Left lung (tissue), 10 donors: ENCODE results near the gene TMCC3. TPM values are rescaled to one million over a fixed set of nuclear protein-coding genes. Genes with fewer than 3 reads are reported as not detected.

ENCODE experiments used
- ATAC-seq: fragments of 200-7000 bp; cut with Tn5 transposase; one replicate; pipeline ENCODE4 v1.9.1; 2020; ENCODE audit warnings: moderate library complexity
- DNase-seq, 4 donors: peaks; one replicate each; pipeline ENCODE4 v3.0.0-alpha.2; 2013 to 2020
- H3K27ac ChIP-seq, 2 donors: fragments of 200-600 bp; sonication (generic) in 1 of 2; one replicate each; pipeline versions ENCODE4 v1.5.0 to v1.8.0; 2020 to 2021
- H3K27me3 ChIP-seq, 2 donors: fragments of 200-600 bp; sonication (generic) in 1 of 2; one replicate each; pipeline versions ENCODE4 v1.5.0 to v1.8.0; 2020 to 2021
- H3K36me3 ChIP-seq, 2 donors: fragments of 200-600 bp; sonication (generic) in 1 of 2; one replicate each; pipeline versions ENCODE4 v1.5.0 to v1.8.0; 2020 to 2021
- H3K4me1 ChIP-seq, 2 donors: fragments of 200-600 bp; one replicate each; pipeline ENCODE4 v1.8.0; 2021
- H3K4me3 ChIP-seq, 2 donors: fragments of 200-600 bp; sonication (generic) in 1 of 2; one replicate each; pipeline versions ENCODE4 v1.5.0 to v1.8.0; 2020 to 2021; ENCODE audit warnings: mild to moderate bottlenecking in 1 of 2
- H3K9me3 ChIP-seq, 2 donors: fragments of 200-600 bp; sonication (generic) in 1 of 2; one replicate each; pipeline versions ENCODE4 v1.5.0 to v1.8.0; 2020 to 2021
- CTCF ChIP-seq, 2 donors: fragments of 200-600 bp; sonication (generic) in 1 of 2; IDR thresholded peaks; one replicate each; pipeline versions ENCODE4 v1.5.0 to v1.8.0; 2021; ENCODE audit warnings: antibody characterized with exemption in 2 of 2
- intact Hi-C, 2 donors: fragments of 100-400 bp; cut with DNase I; formaldehyde crosslinking; loops; one replicate each; pipeline versions ENCODE4 v1.11.2 to v1.14.2; 2022
- microRNA-seq, 2 donors: library from miRNA; unstranded; fragments of <30 nt; microRNA quantifications; one replicate each; pipeline ENCODE4, GENCODE V29; 2019
- polyA plus RNA-seq, 6 donors: library from polyadenylated mRNA; unstranded; fragments of 120-200 nt; gene quantifications; one replicate each; pipeline ENCODE4 v1.2.1, GENCODE V29; 2013; ENCODE audit not compliant: insufficient read length in 6 of 6
- total RNA-seq, 2 donors: library from RNA; stranded (reverse); fragmentation: NEBNext Ultra II Directional; extraction: Animal tissue kit (Norgen Biotek cat#: 25700); gene quantifications; one replicate each; pipeline ENCODE4 v1.2.1, GENCODE V29; 2021
- donor health status: DM: no; HTN: yes; CAD: no.
- donor health status: DM: no; HTN: no; CAD: no.

TMCC3 gene
- total and polyA plus RNA-seq, 8 donors: 3.7 to 11.4 (median 6.8) TPM

- no peaks in the 10 kb centered on the region for H3K4me1 ChIP-seq
- DNase-seq (no peak), ATAC-seq (no peak)
- no peak overlapping the region for H3K4me3 ChIP-seq
- no peak overlapping the region for H3K27ac ChIP-seq
- H3K9me3 ChIP-seq: no peaks in the 10 kb centered on the region
- TF ChIP-seq CTCF (IDR thresholded peaks at IDR 0.05): no peak
- intact Hi-C loops: no loop called here
- no peaks in the 10 kb centered on the region for H3K36me3 ChIP-seq
- H3K27me3 ChIP-seq: no peaks in the 10 kb centered on the region
Observed at GRCh38 chr12:94525951-94526350, 124.4 kb downstream of the TMCC3 start.

Small RNA genes within 50 kb of the gene (microRNA-seq; reads per million reads assigned to microRNA genes)
- 0 reads per million in 2 donors for gene MIR5700

Other genes starting within 250 kb of the TMCC3 start
- 10 to 100 TPM; 11.9 to 20.7 TPM for gene CEP83, start 190.7 kb downstream of the TMCC3 start, total RNA-seq
- gene CEP83, start 190.7 kb downstream of the TMCC3 start, polyA plus RNA-seq: 10 to 100 TPM; 37.0 to 46.1 (median 39.9) TPM